Measurements from ENCODE around the gene VAX1. TPM values are rescaled to one million over a fixed set of nuclear protein-coding genes. Genes with fewer than 3 reads are reported as not detected.
"Not testable (repeated sequence)": the region's sequence is repeated elsewhere in the genome, so short reads cannot be mapped to it uniquely, and the experiment has no call there.

Gene VAX1, protein sequence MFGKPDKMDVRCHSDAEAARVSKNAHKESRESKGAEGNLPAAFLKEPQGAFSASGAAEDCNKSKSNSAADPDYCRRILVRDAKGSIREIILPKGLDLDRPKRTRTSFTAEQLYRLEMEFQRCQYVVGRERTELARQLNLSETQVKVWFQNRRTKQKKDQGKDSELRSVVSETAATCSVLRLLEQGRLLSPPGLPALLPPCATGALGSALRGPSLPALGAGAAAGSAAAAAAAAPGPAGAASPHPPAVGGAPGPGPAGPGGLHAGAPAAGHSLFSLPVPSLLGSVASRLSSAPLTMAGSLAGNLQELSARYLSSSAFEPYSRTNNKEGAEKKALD
- total RNA-seq (2014; rRNA removed; shearing (Covaris generic)) (not detected in 2 replicates), total RNA-seq (2022) (not detected in 2 replicates), Bru-seq, nascent RNA (not detected), BruChase-seq, experiment 1, labeled RNA remaining after a 6-hour chase (not detected), BruChase-seq, experiment 2, labeled RNA remaining after a 2-hour chase (not detected)
- long read RNA-seq: 0 reads

DNA sequence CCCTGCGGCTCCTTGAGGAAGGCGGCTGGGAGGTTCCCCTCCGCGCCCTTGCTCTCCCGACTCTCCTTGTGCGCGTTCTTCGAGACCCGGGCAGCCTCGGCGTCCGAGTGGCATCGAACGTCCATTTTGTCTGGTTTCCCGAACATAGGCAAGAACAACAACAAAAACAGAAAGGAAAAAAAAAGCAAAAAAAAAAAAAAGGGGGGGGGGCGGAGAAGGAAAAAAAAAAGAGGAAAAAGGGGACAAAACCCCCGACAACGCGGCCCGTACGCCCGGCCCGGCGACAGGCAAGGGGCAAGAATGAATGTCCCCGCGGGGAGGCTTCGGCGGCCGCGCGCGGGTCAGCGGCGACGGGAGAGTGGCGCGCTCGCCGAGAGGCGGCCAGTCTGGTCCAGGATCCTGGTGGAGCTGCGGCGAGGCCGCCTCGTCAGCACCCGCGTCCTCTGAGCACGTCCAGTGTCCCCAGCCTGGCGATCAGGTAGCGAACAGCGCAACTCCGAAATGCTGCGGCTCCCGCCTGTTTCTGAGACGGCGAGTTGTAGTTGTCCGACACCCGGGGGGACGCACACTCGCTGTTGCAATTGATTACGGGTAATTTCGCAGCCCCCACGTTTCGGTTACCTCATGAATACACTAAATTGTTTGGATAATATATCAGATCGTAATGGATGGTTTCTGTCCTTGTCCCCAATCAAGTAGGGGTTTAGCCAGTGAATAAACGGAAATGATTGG, at the start of gene VAX1:
VAX1 (minus strand) TSS at position 360 of the 732 bp plus-strand sequence; CDS start at position 146, 214 bp downstream.
- H2AFZ ChIP-seq (ENCODE audit: low read length): no peak within 1 kb of the TSS
- no peak within 1 kb of the TSS for H3K27ac ChIP-seq (ENCODE audit: low read depth, low read length, poor library complexity, severe bottlenecking)
- H3K4me3 ChIP-seq (ENCODE audit: low read depth, low read length, poor library complexity, severe bottlenecking): no peak within 1 kb of the TSS
- H3K79me2 ChIP-seq (ENCODE audit: insufficient read depth, low read depth, low read length): no peaks in the 10 kb centered on the region
- ChIA-PET CTCF (ENCODE audit: unreplicated experiment) (no interaction called here), POLR2A (no interaction called here)
- no peaks in the 10 kb centered on the region for H4K20me1 ChIP-seq (ENCODE audit: insufficient read depth, low read length)
- no peaks in the 10 kb centered on the region for H3K9me3 ChIP-seq (ENCODE audit: low read length)
- H3K4me1 ChIP-seq (ENCODE audit: insufficient read depth, low read length, poor library complexity, severe bottlenecking): no peaks in the 10 kb centered on the region
- H3K4me2 ChIP-seq (ENCODE audit: low read length): no peak within 1 kb of the TSS
- H3K9me2 ChIP-seq (ENCODE audit: insufficient read depth, low read length): no peaks in the 10 kb centered on the region
- no peak for DNase-seq (ENCODE audit: low spot score)
- intact Hi-C loops (cut with micrococcal nuclease; ENCODE audit: unreplicated experiment): no loop called here
- H3K36me3 ChIP-seq (ENCODE audit: insufficient read depth, low read length): no peaks in the 10 kb centered on the region
- BruUV-seq (replicated peaks): no TSS peak
- TF ChIP-seq, protein P1, sequence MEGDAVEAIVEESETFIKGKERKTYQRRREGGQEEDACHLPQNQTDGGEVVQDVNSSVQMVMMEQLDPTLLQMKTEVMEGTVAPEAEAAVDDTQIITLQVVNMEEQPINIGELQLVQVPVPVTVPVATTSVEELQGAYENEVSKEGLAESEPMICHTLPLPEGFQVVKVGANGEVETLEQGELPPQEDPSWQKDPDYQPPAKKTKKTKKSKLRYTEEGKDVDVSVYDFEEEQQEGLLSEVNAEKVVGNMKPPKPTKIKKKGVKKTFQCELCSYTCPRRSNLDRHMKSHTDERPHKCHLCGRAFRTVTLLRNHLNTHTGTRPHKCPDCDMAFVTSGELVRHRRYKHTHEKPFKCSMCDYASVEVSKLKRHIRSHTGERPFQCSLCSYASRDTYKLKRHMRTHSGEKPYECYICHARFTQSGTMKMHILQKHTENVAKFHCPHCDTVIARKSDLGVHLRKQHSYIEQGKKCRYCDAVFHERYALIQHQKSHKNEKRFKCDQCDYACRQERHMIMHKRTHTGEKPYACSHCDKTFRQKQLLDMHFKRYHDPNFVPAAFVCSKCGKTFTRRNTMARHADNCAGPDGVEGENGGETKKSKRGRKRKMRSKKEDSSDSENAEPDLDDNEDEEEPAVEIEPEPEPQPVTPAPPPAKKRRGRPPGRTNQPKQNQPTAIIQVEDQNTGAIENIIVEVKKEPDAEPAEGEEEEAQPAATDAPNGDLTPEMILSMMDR (conservative IDR thresholded peaks at IDR 0.05; ENCODE audit: low read length): no peak
- TF ChIP-seq EZH2phosphoT487 (IDR thresholded peaks at IDR 0.05; ENCODE audit: borderline replicate concordance, low read depth, low read length): no peak

DNA sequence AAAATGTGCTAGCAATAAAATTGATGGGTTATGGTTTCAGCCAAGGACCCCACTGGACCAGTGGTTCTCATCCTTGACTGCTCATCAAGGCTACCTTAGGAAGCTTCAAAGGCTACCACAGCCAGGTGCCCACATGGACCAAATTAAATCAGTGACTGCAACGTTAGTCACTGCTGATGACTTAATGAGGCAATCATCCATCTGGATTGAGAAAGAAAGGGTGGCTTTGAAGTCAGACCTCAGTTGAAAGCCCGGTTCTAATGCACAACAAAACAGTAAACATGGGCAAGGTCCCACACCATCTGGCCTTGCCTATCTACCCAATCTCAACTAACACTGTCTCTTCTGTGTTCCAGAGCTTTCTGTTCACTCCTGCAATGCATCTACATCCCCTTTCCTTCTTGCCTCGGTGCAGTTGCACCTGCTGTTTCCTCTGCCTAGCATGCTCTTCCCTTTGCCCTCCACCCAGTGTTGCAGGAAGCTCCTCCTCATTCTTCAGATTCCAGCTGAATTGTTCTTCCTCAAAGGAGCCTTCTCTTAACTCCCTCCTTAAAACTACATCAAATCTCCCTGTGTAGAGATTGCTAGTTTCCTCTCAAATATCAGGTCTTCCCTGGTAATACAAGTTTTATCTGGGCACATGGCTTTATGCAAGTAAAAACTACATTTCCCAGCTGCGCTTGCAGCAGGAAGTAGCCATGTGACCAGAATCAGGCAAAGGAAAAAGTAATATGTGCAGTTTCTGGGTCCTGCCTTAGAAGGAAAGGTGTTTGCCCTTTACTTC, 49.0 kb upstream of the VAX1 start:
- ChIA-PET CTCF (ENCODE audit: unreplicated experiment) (interaction anchor here (1.0 kb wide), 1 partner anchor 12 kb away, joined by 5 read pairs; no protein-coding TSS in a partner anchor), POLR2A (interaction anchor here (0.6 to 1.1 kb wide), 3 partner anchors 12 to 284 kb away, joined by 3 to 5 read pairs (median 3); no protein-coding TSS in a partner anchor)
- H3K4me2 ChIP-seq (ENCODE audit: low read length): no peak overlapping the region; the same call in 1 of the 2 replicates

DNA sequence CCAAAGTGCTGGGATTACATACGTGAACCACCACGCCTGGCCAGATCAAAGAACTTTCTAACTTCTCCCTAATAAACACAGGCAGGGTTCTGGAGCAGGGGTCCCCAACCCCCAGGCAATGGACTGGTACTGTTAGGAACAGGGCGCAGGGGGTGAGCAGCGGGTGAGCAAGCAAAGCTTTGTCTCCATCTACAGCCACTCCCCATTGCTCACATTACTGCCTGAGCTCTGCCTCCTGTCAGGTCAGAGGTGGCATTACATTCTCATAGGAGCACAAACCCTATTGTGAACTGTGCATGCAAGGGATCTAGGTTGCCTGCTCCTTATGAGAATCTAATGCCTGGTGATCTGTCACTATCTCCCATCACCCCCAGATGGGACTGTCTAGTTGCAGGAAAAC, 47.7 kb upstream of the VAX1 start:
- H3K9me3 ChIP-seq (ENCODE audit: low read length); H3K4me3 ChIP-seq (ENCODE audit: low read depth, low read length, poor library complexity, severe bottlenecking); BruUV-seq (replicated peaks); intact Hi-C loops (cut with micrococcal nuclease; ENCODE audit: unreplicated experiment); H3K4me2 ChIP-seq (ENCODE audit: low read length); H3K79me2 ChIP-seq (ENCODE audit: insufficient read depth, low read depth, low read length); H3K4me1 ChIP-seq (ENCODE audit: insufficient read depth, low read length, poor library complexity, severe bottlenecking); H3K36me3 ChIP-seq (ENCODE audit: insufficient read depth, low read length); H2AFZ ChIP-seq (ENCODE audit: low read length); H4K20me1 ChIP-seq (ENCODE audit: insufficient read depth, low read length); H3K27ac ChIP-seq (ENCODE audit: low read depth, low read length, poor library complexity, severe bottlenecking); CTCF ChIA-PET (ENCODE audit: unreplicated experiment); DNase-seq (ENCODE audit: low spot score); H3K9me2 ChIP-seq (ENCODE audit: insufficient read depth, low read length): not testable (repeated sequence)
- POLR2A ChIA-PET: interaction anchor here (1.1 kb wide), 1 partner anchor 11 kb away, joined by 3 read pairs; no protein-coding TSS in a partner anchor

More for the DNA sequence above, 49.0 kb upstream of the VAX1 start:
- no peak overlapping the region for H3K4me3 ChIP-seq (ENCODE audit: low read depth, low read length, poor library complexity, severe bottlenecking)
- no peaks in the 10 kb centered on the region for H3K9me3 ChIP-seq (ENCODE audit: low read length)
- H2AFZ ChIP-seq (ENCODE audit: low read length): peak overlapping the region; percentile 86
- intact Hi-C loops (cut with micrococcal nuclease; ENCODE audit: unreplicated experiment): no loop called here
- no peaks in the 10 kb centered on the region for H3K36me3 ChIP-seq (ENCODE audit: insufficient read depth, low read length)
- TF ChIP-seq EZH2phosphoT487 (IDR thresholded peaks at IDR 0.05; ENCODE audit: borderline replicate concordance, low read depth, low read length): no peak
- TF ChIP-seq, protein P1 (conservative IDR thresholded peaks at IDR 0.05; ENCODE audit: low read length): no peak
- BruUV-seq (replicated peaks): no TSS peak
- H3K9me2 ChIP-seq (ENCODE audit: insufficient read depth, low read length): no peaks in the 10 kb centered on the region
- no peaks in the 10 kb centered on the region for H4K20me1 ChIP-seq (ENCODE audit: insufficient read depth, low read length)
- H3K27ac ChIP-seq (ENCODE audit: low read depth, low read length, poor library complexity, severe bottlenecking): no peak overlapping the region
- H3K4me1 ChIP-seq (ENCODE audit: insufficient read depth, low read length, poor library complexity, severe bottlenecking): no peaks in the 10 kb centered on the region
- H3K79me2 ChIP-seq (ENCODE audit: insufficient read depth, low read depth, low read length): no peaks in the 10 kb centered on the region
- peak; percentile 53 for DNase-seq (ENCODE audit: low spot score)
